Choroid plexus epithelial cell (primary cell): ENCODE measurements around the gene LRRC59.
"Not testable (repeated sequence)": the region's sequence is repeated elsewhere in the genome, so short reads cannot be mapped to it uniquely, and the experiment has no call there.

Source experiments
- DNase-seq: peaks from one replicate; pipeline ENCODE4 v3.0.0-alpha.2; 2010; ENCODE audit warnings: low read depth
- H3K4me3 ChIP-seq: 2 replicates; pipeline ENCODE4 v1.5.1; 2011; ENCODE audit warnings: low read depth, mild to moderate bottlenecking, control low read depth, low read length, moderate library complexity
- TF ChIP-seq, protein P1 (sequence below): conservative IDR thresholded peaks from 2 replicates; pipeline ENCODE4 v1.5.1; 2011; ENCODE audit warnings: low read depth, mild to moderate bottlenecking, control low read depth, inconsistent platforms, low read length, moderate library complexity

LRRC59 gene

DNA sequence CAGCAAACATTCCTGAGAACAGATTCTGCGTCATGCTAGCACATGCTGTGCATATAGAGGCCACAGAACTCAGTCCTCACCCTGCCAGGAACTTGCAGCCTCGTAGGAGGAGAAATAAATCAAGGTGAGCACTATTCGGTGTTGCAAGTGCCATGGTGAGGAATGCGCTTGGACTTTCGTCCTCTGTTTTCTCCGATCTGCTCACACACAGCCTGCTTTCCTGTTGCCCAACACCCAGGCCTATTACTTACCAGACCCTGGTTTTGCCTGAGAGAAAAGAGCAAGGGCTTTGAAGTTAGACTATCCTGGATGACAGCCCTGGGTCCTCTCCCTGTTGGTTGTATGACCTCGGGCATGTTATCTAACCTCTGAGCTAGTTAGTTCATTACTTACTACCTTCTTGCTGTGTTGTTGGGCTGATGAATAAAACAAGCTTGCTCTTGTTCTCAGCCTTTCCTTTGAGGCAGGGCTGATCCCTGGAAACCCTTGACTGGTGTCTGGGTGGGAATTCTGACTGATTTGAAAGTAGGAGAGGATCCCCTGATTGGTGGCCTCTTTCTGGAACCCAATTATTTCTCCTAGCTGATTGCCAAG is 31.6 kb upstream of the LRRC59 start:
- DNase-seq, result peak; percentile 62
- TF ChIP-seq, protein P1, sequence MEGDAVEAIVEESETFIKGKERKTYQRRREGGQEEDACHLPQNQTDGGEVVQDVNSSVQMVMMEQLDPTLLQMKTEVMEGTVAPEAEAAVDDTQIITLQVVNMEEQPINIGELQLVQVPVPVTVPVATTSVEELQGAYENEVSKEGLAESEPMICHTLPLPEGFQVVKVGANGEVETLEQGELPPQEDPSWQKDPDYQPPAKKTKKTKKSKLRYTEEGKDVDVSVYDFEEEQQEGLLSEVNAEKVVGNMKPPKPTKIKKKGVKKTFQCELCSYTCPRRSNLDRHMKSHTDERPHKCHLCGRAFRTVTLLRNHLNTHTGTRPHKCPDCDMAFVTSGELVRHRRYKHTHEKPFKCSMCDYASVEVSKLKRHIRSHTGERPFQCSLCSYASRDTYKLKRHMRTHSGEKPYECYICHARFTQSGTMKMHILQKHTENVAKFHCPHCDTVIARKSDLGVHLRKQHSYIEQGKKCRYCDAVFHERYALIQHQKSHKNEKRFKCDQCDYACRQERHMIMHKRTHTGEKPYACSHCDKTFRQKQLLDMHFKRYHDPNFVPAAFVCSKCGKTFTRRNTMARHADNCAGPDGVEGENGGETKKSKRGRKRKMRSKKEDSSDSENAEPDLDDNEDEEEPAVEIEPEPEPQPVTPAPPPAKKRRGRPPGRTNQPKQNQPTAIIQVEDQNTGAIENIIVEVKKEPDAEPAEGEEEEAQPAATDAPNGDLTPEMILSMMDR, result no peak
- no peak overlapping the region for H3K4me3 ChIP-seq

DNA sequence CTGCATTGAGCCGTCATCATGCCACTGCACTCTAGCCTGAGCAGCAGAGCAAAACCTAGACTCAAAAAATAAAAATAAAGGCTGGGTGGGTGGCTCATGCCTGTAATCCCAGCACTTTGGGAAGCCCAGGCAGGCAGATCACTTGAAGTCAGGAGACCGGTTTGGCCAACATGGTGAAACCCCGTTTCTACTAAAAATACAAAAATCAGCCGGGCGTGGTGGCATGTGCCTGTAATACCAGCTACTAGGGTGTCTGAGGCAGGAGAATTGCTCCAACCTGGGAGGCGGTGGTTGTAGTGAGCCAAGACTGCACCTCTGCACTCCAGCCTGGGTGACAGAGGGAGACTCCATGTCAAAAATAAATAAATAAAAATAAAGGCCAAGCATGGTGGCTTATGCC is 30.8 kb upstream of the LRRC59 start:
- H3K4me3 ChIP-seq, DNase-seq: not testable (repeated sequence)

GRCh38 chr17:50426814-50427787 is 29.8 kb upstream of the LRRC59 start:
- H3K4me3 ChIP-seq, result peak overlapping the region; percentile 71
- TF ChIP-seq, protein P1, result peak; percentile 38
- peak; percentile 40 for DNase-seq

DNA sequence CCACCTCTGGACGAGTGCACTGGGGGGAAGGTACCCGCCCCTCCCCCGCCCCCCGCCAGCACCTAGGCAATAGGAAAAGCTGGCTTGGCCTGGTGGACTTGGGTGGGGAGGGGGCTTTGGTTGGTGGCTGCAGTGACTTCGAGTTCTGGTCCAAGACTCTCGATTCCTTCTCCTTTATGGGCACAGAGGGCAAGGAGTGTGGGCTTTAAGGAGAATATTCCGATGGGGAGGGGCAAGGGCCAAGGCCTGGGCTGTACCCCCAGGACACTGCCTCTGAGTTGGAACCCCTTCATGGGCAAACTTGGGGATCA is 29.1 kb upstream of the LRRC59 start:
- TF ChIP-seq, protein P1, result no peak
- DNase-seq, result no peak
- peak overlapping the region; percentile 71 for H3K4me3 ChIP-seq

DNA sequence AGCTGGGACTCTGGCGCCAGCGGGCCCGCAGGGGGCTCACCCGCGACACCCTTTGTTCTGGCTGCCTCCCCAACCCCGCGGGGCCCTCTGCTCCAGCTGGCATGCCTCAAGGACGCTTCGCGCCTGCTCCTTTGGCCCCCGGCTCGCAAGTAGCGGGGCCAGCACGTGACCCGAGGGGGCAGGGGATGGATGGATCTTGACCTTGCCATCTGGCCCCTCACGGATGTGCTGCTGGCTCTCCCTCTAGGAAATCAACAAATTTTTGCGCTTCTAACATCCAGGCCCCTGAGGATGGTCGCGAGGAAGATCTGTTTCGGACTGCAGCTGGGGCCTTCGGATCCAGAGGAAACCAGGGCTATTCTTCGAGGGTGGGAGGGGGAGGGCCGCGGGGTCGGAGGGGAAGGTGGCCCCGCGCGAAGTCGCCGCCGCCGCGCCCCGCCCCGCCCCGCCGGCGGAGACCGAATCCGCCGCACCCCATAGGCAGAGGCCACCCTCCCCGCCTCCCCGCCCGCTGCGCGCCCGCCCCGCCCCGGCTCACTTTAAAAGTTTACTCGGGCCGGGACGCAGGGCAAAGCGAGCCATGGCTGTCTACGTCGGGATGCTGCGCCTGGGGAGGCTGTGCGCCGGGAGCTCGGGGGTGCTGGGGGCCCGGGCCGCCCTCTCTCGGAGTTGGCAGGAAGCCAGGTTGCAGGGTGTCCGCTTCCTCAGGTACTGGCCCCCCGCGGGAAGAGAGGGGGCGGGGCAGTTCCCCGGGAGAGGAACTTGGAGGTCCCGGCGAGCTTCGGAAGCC is 28.6 kb upstream of the LRRC59 start, which contains the start of gene ACSF2:
ACSF2 (plus strand) TSS at position 537 of the 790 bp plus-strand sequence; CDS start at position 581, 44 bp downstream.
- peak within 1 kb of the TSS; percentile 71 for H3K4me3 ChIP-seq
- peak; percentile 41 for DNase-seq
- TF ChIP-seq, protein P1, result no peak

DNA sequence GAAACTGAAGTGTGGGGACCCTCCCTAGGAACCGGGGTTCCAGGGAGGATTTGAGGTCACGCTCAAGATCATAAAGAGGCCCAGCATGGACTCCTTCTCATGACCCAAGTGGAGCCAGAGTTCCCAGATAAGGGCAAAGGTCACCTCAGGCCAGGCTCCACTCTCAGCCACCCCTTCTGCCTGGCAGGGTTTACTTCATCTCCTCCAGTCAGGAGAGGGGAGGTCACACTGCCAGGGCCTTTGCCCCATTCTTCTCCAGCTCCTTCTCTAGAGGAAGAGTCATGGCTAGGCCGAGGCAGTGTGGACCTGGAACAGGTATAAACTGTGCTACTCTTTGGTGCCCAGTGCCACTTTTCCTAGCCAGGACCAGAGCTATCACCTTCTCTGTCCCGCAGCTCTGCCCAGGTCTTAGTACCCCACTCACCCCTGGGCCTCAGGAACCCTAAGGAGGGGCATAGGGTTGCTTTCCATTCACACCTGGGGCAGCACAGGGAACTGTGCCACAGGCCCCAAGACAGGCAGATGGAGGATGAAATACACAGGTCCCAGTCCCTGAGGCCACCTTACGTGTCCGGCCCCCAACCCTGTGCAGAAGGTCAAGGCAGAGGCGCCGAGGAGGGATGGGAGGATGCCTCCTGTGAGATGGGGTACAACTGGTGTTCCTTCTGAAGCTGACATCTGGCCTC is 27.8 kb upstream of the LRRC59 start:
- H3K4me3 ChIP-seq, result peak overlapping the region; percentile 71
- TF ChIP-seq, protein P1, result no peak
- no peak for DNase-seq
